HepG2 (cell line): ENCODE data around the gene UBE3D. TPM values are rescaled to one million over a fixed set of nuclear protein-coding genes. Genes with fewer than 3 reads are reported as not detected.
A peak's percentile ranks its signal among the peaks of the same experiment; 100 is the strongest.

Experiments
- ATAD3A ChIP-seq: sonication (generic); formaldehyde crosslinking; IDR thresholded peaks from 2 replicates; pipeline ENCODE4 v1.4.0; 2020; ENCODE audit warnings: missing genetic modification reagents
- CCDC6 ChIP-seq: sonication (generic); formaldehyde crosslinking; IDR thresholded peaks from 2 replicates; pipeline ENCODE4 v1.8.1; 2022; ENCODE audit warnings: mild to moderate bottlenecking, missing genetic modification reagents, moderate library complexity
- ETV5 ChIP-seq: IDR thresholded peaks from 2 replicates; pipeline ENCODE4 v1.6.1; 2018; ENCODE audit warnings: missing biosample characterization, missing genetic modification reagents, inconsistent platforms, borderline replicate concordance
- GTF3A ChIP-seq: sonication (generic); formaldehyde crosslinking; conservative IDR thresholded peaks from 2 replicates; pipeline ENCODE4 v1.4.0; 2020; ENCODE audit warnings: mild to moderate bottlenecking, missing genetic modification reagents
- KLF6 ChIP-seq: IDR thresholded peaks from 2 replicates; pipeline ENCODE4 v1.8.0; 2016; ENCODE audit warnings: missing biosample characterization, missing genetic modification reagents
- PTBP1 ChIP-seq: fragments of 200-400 bp; formaldehyde crosslinking; IDR thresholded peaks from 2 replicates; pipeline ENCODE4 v1.6.1; 2018; ENCODE audit warnings: low read length, low read depth; ENCODE audit not compliant: poor library complexity, severe bottlenecking
- RBM39 ChIP-seq: fragments of 200-400 bp; formaldehyde crosslinking; IDR thresholded peaks from one replicate; pipeline ENCODE4 v1.6.1; 2018; ENCODE audit warnings: antibody characterized with exemption, mild to moderate bottlenecking, low read depth, low read length; ENCODE audit not compliant: poor library complexity, severe bottlenecking
- SOX13 ChIP-seq, 3 experiments: fragments of 450-650 bp in 1 of 3; sonication (generic) in 1 of 3; formaldehyde crosslinking in 1 of 3; IDR thresholded peaks in 2 of 3; conservative IDR thresholded peaks in 1 of 3; 2 replicates each; pipeline versions ENCODE4 v1.5.0 to v1.6.1; 2016 to 2020; ENCODE audit warnings: antibody characterized with exemption in 1 of 3, mild to moderate bottlenecking in 1 of 3, missing compliant biosample characterization in 1 of 3, missing genetic modification reagents in 1 of 3, moderate library complexity in 1 of 3
- TBX2 ChIP-seq: sonication (generic); formaldehyde crosslinking; IDR thresholded peaks from 2 replicates; pipeline ENCODE4 v1.5.0; 2020; ENCODE audit warnings: missing genetic modification reagents, mild to moderate bottlenecking, borderline replicate concordance
- THAP11 ChIP-seq: IDR thresholded peaks from 2 replicates; pipeline ENCODE4 v1.6.1; 2016; ENCODE audit warnings: missing biosample characterization, missing genetic modification reagents
- WIZ ChIP-seq: sonication (generic); formaldehyde crosslinking; IDR thresholded peaks from 2 replicates; pipeline ENCODE4 v1.5.1; 2020; ENCODE audit warnings: mild to moderate bottlenecking, missing genetic modification reagents
- ZNF292 ChIP-seq: sonication (generic); formaldehyde crosslinking; IDR thresholded peaks from 2 replicates; pipeline ENCODE4 v1.8.1; 2022; ENCODE audit warnings: mild to moderate bottlenecking, low read depth, missing genetic modification reagents, borderline replicate concordance
- ZNF367 ChIP-seq: sonication (generic); formaldehyde crosslinking; IDR thresholded peaks from 2 replicates; pipeline ENCODE4 v1.4.0; 2020; ENCODE audit warnings: missing genetic modification reagents, borderline replicate concordance
- ZNF614 ChIP-seq: IDR thresholded peaks from 2 replicates; pipeline ENCODE4 v1.6.1; 2018; ENCODE audit warnings: missing biosample characterization, missing genetic modification reagents, inconsistent platforms, borderline replicate concordance
- ZNF678 ChIP-seq: sonication (generic); formaldehyde crosslinking; IDR thresholded peaks from 2 replicates; pipeline ENCODE4 v1.4.0; 2020; ENCODE audit warnings: mild to moderate bottlenecking, missing genetic modification reagents
- polyA plus RNA-seq, 8 experiments: library from polyadenylated mRNA; depleted of rRNA in 3 of 8; stranded (reverse) in 7 of 8; unstranded in 1 of 8; fragments of >200 nt; fragmentation: Illumina TruSeq in 4 of 8; extraction: Trizol in 4 of 8; gene quantifications; 2 replicates each; pipeline versions ENCODE4 v1.2.1 to v1.2.3, GENCODE V29; 2011 to 2016; ENCODE audit warnings: low read depth in 4 of 8, missing spikeins in 1 of 8, mixed read lengths in 1 of 8; ENCODE audit not compliant: insufficient read depth in 1 of 8
- total RNA-seq, 5 experiments: library from RNA; depleted of rRNA; stranded (reverse); fragments of >200 nt; fragmentation: Illumina TruSeq; extraction: Trizol; gene quantifications; 2 replicates each; pipeline ENCODE4 v1.2.3, GENCODE V29; 2016; ENCODE audit warnings: low read depth in 1 of 5
- TF ChIP-seq, protein P1 (sequence below): sonication (generic); formaldehyde crosslinking; IDR thresholded peaks from 2 replicates; pipeline ENCODE4 v1.4.0; 2020; ENCODE audit warnings: missing genetic modification reagents, mild to moderate bottlenecking, borderline replicate concordance
- TF ChIP-seq, protein P2 (sequence below): sonication (generic); formaldehyde crosslinking; IDR thresholded peaks from 2 replicates; pipeline ENCODE4 v1.4.0; 2020; ENCODE audit warnings: low read depth, mild to moderate bottlenecking, missing genetic modification reagents
- TF ChIP-seq, protein P3 (sequence below): sonication (generic); formaldehyde crosslinking; IDR thresholded peaks from 2 replicates; pipeline ENCODE4 v1.9.0; 2021; ENCODE audit warnings: missing genetic modification reagents, mild to moderate bottlenecking, borderline replicate concordance

Gene UBE3D
- total and polyA plus RNA-seq, 2 of the 13 experiments (the other 11 are each of a cell fraction or from before 2014, with no cell fraction given), result 5.1 to 11.4 TPM

DNA sequence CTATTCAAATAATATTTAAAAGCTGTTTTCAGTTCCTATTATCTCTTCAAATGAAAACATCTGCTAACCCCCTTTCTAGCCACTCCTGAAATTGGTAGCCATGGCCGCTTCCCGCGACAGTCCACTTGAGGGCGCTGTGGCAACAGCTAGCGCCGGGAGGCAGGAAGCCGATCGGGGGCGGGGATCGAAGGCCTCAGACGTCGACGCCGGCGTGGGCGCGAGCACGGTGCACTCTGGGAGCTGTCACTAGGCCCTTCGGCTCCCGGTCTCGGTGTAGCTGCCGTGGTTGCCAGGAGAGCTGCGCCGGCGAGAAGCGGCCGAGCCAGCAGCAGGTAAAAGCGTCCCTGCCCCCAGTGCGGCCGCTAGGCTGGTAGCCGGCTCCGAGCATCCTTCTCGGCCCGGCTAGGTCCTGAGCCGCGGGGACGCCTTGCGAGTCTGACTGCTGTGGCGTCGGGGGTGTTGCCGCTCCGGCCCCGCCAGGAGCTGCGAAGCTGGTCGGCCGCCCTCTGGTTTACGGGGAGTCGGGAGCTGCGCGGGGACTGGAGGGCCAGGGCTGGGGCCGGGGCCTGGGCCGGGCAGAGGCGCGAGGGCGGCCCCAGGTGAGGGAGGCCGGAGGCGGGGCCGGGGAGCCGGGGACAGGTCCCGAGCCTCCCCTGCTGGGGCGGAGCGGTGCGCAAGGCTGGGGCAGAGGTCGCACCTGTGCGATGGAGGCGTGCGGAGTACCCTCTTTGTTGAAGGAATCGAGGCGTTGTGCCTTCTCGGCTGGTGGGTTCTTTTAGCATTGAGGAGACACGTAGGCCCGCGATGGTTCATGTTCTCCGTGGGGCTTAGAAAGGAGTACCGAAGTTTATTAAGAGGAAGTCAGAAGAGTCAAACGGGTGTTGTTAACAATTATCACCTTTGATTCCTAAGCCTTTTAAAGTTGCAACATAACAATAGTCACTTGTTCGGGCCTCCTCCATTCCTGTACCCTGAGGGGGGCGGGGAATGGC lies 2.1 kb upstream of the UBE3D start, which contains the start of gene DOP1A (continued):
- TF ChIP-seq PTBP1, result no peak
- peak; percentile 75 for TF ChIP-seq ZNF292 (CRISPR knock-in tag)
- TF ChIP-seq, protein P1, sequence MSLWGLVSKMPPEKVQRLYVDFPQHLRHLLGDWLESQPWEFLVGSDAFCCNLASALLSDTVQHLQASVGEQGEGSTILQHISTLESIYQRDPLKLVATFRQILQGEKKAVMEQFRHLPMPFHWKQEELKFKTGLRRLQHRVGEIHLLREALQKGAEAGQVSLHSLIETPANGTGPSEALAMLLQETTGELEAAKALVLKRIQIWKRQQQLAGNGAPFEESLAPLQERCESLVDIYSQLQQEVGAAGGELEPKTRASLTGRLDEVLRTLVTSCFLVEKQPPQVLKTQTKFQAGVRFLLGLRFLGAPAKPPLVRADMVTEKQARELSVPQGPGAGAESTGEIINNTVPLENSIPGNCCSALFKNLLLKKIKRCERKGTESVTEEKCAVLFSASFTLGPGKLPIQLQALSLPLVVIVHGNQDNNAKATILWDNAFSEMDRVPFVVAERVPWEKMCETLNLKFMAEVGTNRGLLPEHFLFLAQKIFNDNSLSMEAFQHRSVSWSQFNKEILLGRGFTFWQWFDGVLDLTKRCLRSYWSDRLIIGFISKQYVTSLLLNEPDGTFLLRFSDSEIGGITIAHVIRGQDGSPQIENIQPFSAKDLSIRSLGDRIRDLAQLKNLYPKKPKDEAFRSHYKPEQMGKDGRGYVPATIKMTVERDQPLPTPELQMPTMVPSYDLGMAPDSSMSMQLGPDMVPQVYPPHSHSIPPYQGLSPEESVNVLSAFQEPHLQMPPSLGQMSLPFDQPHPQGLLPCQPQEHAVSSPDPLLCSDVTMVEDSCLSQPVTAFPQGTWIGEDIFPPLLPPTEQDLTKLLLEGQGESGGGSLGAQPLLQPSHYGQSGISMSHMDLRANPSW (CRISPR knock-in tag), result no peak; the same call in 1 of the 2 replicates
- TF ChIP-seq, protein P2, sequence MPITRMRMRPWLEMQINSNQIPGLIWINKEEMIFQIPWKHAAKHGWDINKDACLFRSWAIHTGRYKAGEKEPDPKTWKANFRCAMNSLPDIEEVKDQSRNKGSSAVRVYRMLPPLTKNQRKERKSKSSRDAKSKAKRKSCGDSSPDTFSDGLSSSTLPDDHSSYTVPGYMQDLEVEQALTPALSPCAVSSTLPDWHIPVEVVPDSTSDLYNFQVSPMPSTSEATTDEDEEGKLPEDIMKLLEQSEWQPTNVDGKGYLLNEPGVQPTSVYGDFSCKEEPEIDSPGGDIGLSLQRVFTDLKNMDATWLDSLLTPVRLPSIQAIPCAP, result no peak
- TF ChIP-seq SOX13 (IDR thresholded peaks at IDR 0.05), result no peak
- peak in 1 of 2 experiments; percentile 37; a peak in 1 of 4 replicates for TF ChIP-seq SOX13 (CRISPR knock-in tag; conservative IDR thresholded peaks at IDR 0.05 in 1 of 2, IDR thresholded peaks at IDR 0.05 in 1 of 2)
- no peak for TF ChIP-seq WIZ (CRISPR knock-in tag)
- no peak for TF ChIP-seq RBM39
- peak; percentile 89; the same call in 1 of the 2 replicates for TF ChIP-seq ZNF614 (CRISPR knock-in tag)
- TF ChIP-seq KLF6 (CRISPR knock-in tag), result peak; percentile 27; the same call in 1 of the 2 replicates
- peak; percentile 78 for TF ChIP-seq TBX2
- TF ChIP-seq ZNF678 (CRISPR knock-in tag), result no peak
- TF ChIP-seq ETV5 (CRISPR knock-in tag), result peak; percentile 96
- TF ChIP-seq THAP11 (CRISPR knock-in tag), result peak; percentile 83
- peak; percentile 57 for TF ChIP-seq CCDC6 (CRISPR knock-in tag)
- no peak for TF ChIP-seq ATAD3A (CRISPR knock-in tag)
- TF ChIP-seq ZNF367, result peak; percentile 51; the same call in 1 of the 2 replicates
- no peak for TF ChIP-seq GTF3A (CRISPR knock-in tag)
- TF ChIP-seq, protein P3, sequence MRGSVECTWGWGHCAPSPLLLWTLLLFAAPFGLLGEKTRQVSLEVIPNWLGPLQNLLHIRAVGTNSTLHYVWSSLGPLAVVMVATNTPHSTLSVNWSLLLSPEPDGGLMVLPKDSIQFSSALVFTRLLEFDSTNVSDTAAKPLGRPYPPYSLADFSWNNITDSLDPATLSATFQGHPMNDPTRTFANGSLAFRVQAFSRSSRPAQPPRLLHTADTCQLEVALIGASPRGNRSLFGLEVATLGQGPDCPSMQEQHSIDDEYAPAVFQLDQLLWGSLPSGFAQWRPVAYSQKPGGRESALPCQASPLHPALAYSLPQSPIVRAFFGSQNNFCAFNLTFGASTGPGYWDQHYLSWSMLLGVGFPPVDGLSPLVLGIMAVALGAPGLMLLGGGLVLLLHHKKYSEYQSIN (CRISPR knock-in tag), result 0 out of 2 replicates have a peak, but pooled peaks have one; percentile 45
